Lung (tissue), 12 donors: ENCODE measurements around the gene NEDD8. TPM values are rescaled to one million over a fixed set of nuclear protein-coding genes. Genes with fewer than 3 reads are reported as not detected.

ENCODE experiments used
- ATAC-seq: fragments of 200-7000 bp; cut with Tn5 transposase; one replicate; pipeline ENCODE4 v1.9.1; 2020; ENCODE audit warnings: moderate number of reproducible peaks; ENCODE audit not compliant: insufficient read depth, low FRiP score
- DNase-seq, 3 donors: peaks; one replicate each; pipeline ENCODE4 v3.0.0-alpha.2; 2013 to 2017
- H3K27ac ChIP-seq, 2 donors: one replicate each; pipeline ENCODE4 v1.5.1; 2013; ENCODE audit warnings: mild to moderate bottlenecking in 2 of 2, moderate library complexity in 2 of 2, control low read depth in 1 of 2, inconsistent platforms in 1 of 2, low read depth in 1 of 2, low read length in 1 of 2
- H3K27me3 ChIP-seq, 3 donors: one replicate each; pipeline ENCODE4 v1.5.1; 2013; ENCODE audit warnings: low read length in 2 of 3; ENCODE audit not compliant: control insufficient read depth in 3 of 3, insufficient read depth in 3 of 3
- H3K36me3 ChIP-seq, 4 donors: one replicate each; pipeline ENCODE4 v1.5.1; 2013; ENCODE audit warnings: low read length in 4 of 4, mild to moderate bottlenecking in 1 of 4, moderate library complexity in 1 of 4; ENCODE audit not compliant: control insufficient read depth in 4 of 4, insufficient read depth in 4 of 4
- H3K4me1 ChIP-seq, 5 donors: one replicate each; pipeline ENCODE4 v1.5.1; 2013; ENCODE audit warnings: low read length in 5 of 5, mild to moderate bottlenecking in 2 of 5, moderate library complexity in 1 of 5; ENCODE audit not compliant: control insufficient read depth in 5 of 5, insufficient read depth in 5 of 5
- H3K4me3 ChIP-seq: one replicate; pipeline ENCODE4 v1.5.1; 2013; ENCODE audit warnings: mild to moderate bottlenecking, control low read depth, moderate library complexity
- H3K9ac ChIP-seq, 2 donors: one replicate each; pipeline ENCODE4 v1.5.1; 2013; ENCODE audit warnings: low read length in 2 of 2, control low read depth in 1 of 2; ENCODE audit not compliant: insufficient read depth in 1 of 2
- H3K9me3 ChIP-seq, 4 donors: one replicate each; pipeline ENCODE4 v1.5.1; 2013; ENCODE audit warnings: low read length in 3 of 4, mild to moderate bottlenecking in 1 of 4, moderate library complexity in 1 of 4; ENCODE audit not compliant: control insufficient read depth in 4 of 4, insufficient read depth in 3 of 4
- WGBS, 2 donors: extraction: QIAGEN DNeasy Blood & Tissue Kit; methylation state at CpG; one replicate each; pipeline ENCODE4 v1.1.7; 2013; 5-methylcytosine and 5-hydroxymethylcytosine counted together
- polyA plus RNA-seq, 2 donors: library from polyadenylated mRNA; stranded (reverse); fragments of 200-250 nt; gene quantifications; one replicate each; pipeline ENCODE4 v1.2.1, GENCODE V29; 2013
- total RNA-seq, 2 donors: library from RNA; depleted of rRNA in 1 of 2; stranded (reverse); fragments of >200 nt in 1 of 2; gene quantifications; one replicate each; pipeline ENCODE4 v1.2.1, GENCODE V29; 2014 to 2021
- TF ChIP-seq, protein P1 (sequence below): IDR thresholded peaks from 2 replicates; pipeline ENCODE4 v1.5.1; 2012; ENCODE audit warnings: mild to moderate bottlenecking; ENCODE audit errors: control extremely low read depth, extremely low read depth
- donor health status: control.
- donor health status: control.
- donor health status: Bipolar disorder and iron deficiency.
- donor health status: healthy.
- donor health status: DM: yes; HTN: yes; CAD: no.

Gene NEDD8
- total and polyA plus RNA-seq, 4 donors: 69.5 to 246 (median 194) TPM

DNA sequence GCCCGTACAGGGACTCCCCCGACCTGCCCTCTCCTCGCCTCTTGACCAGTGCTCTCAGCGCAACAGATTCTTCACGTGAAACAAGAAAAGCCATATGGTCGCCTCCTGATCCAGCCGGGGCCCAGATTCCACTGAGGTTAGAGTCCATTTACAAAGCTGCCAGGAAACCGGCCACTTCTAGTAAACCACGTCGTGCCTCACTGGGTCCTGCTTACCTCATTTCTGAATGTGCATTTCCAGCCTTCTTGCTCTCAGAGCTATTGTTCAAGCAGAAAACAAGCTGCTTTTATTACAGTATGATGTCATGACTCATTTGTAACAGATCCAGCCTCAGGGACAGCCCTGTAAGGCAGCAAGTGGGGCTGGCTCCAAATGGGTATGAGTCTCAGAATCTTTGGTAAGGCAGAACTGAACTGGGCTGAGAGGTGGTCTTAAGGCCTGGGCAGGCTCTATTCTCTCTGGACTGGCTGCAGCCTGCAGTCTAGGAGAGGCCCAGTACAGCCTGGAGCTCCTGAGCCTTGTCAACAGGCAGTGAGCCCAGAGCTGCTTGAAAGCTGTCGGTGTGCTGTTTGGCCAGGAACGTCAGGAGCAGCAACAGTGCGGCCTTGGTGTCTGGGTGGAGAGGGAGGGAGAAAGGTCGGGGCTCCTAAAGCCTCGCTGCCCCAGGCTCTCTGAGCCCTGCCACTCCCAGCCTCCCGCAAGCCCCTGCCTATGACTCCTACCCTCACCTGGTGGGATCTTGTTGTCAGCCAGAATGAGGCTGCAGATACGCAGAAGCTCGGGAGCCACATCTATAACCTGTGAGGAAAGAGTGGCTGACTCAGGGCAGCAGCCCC lies 52.0 kb downstream of the NEDD8 start:
- H3K9me3 ChIP-seq: no peaks in the 10 kb centered on the region
- TF ChIP-seq, protein P1, sequence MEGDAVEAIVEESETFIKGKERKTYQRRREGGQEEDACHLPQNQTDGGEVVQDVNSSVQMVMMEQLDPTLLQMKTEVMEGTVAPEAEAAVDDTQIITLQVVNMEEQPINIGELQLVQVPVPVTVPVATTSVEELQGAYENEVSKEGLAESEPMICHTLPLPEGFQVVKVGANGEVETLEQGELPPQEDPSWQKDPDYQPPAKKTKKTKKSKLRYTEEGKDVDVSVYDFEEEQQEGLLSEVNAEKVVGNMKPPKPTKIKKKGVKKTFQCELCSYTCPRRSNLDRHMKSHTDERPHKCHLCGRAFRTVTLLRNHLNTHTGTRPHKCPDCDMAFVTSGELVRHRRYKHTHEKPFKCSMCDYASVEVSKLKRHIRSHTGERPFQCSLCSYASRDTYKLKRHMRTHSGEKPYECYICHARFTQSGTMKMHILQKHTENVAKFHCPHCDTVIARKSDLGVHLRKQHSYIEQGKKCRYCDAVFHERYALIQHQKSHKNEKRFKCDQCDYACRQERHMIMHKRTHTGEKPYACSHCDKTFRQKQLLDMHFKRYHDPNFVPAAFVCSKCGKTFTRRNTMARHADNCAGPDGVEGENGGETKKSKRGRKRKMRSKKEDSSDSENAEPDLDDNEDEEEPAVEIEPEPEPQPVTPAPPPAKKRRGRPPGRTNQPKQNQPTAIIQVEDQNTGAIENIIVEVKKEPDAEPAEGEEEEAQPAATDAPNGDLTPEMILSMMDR: no peak
- H3K27ac ChIP-seq: no peak overlapping the region
- H3K9ac ChIP-seq: no peak overlapping the region
- 83 to 93% methylated on average over 18 of the region's 18 CpGs for WGBS, 2 donors
- H3K4me3 ChIP-seq: no peak overlapping the region
- H3K36me3 ChIP-seq: peaks cover 8 to 85% (median 18%) of the 10 kb centered on the region in 4 donors
- no peaks in the 10 kb centered on the region for H3K4me1 ChIP-seq
- DNase-seq (no peak), ATAC-seq (no peak)
- no peaks in the 10 kb centered on the region for H3K27me3 ChIP-seq

DNA sequence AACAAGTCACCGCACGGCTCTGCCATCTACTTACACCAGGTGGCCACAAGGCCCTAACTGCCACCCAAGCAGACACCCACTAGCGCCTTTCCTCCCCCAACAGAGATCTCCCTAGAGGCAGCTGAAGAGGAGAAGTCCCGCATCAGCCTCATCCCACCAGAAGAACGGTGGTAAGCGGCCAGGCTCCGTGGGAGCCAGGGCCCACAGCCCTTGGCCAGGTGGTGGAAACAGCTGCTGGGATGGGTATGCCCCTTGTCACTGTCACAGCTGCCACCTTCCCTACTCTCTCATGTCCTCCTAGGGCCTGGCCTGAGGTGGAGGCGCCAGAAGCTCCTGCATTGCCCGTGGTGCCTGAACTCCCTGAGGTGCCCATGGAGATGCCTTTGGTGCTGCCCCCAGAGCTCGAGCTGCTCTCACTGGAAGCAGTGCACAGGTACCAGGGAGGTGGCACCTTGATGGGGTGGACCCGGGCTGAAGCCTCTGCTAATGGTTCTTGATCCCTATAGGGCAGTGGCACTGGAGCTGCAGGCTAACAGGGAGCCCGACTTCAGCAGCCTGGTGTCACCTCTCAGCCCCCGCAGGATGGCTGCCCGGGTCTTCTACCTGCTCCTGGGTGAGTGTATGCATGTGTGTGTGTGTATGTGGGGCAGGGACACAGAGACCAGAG lies 52.7 kb downstream of the NEDD8 start:
- H3K9ac ChIP-seq: no peak overlapping the region
- WGBS, 2 donors: 88 to 89% methylated on average over 14 of the region's 14 CpGs
- H3K36me3 ChIP-seq: peaks cover 5 to 77% (median 13%) of the 10 kb centered on the region in 4 donors
- no peak overlapping the region for H3K4me3 ChIP-seq
- H3K4me1 ChIP-seq: no peaks in the 10 kb centered on the region
- ATAC-seq (no peak), DNase-seq (no peak)
- TF ChIP-seq, protein P1: no peak
- H3K9me3 ChIP-seq: no peaks in the 10 kb centered on the region
- no peaks in the 10 kb centered on the region for H3K27me3 ChIP-seq
- no peak overlapping the region for H3K27ac ChIP-seq

DNA sequence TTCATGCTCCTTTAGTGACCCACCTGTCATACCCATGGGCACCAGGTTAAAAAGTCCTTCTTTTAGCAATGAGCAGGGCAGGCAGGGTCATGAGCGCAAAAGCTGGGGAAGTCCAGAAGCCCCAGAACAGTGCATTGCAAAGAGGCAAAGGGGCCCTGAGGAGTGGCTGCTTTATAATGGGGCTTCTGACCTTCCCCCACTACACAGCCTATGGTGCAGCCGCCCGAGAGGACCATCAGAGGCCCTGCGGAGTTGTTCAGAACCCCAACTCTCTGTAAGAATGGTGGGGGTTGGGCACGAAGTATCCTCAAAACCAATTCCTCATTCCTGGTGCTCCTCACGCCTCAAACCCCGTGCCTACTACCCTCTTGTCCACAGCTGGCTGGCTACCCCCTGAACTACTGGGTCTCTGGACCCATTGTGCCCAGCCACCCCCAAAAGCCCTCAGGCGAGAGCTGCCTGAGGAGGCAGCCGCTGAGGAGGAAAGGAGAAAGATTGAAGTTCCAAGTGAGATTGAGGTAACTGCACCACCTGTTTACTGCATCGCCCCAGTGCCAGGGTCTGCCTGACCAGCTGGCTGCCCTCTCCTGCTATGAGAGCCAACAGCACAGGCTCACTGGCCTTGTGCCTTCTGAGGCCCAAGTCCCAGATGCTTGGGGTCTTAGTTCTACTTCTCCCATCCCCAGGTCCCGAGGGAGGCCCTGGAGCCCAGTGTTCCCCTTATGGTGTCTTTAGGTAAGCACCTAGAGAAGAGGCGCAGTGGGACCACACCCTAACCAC lies 53.6 kb downstream of the NEDD8 start:
- Histone ChIP-seq H3K9me3 (no peaks in the 10 kb centered on the region), H3K36me3 (peaks cover 5 to 71% (median 9%) of the 10 kb centered on the region in 4 donors)
- WGBS, 2 donors: 93% methylated on average over 12 of the region's 12 CpGs

More for the DNA sequence above, 53.6 kb downstream of the NEDD8 start:
- no peak overlapping the region for H3K9ac ChIP-seq
- no peaks in the 10 kb centered on the region for H3K4me1 ChIP-seq
- H3K4me3 ChIP-seq: no peak overlapping the region
- H3K27ac ChIP-seq: no peak overlapping the region
- H3K27me3 ChIP-seq: no peaks in the 10 kb centered on the region
- TF ChIP-seq, protein P1: no peak
- no peak for DNase-seq
- no peak for ATAC-seq
